ENCODE data around the gene GPR157. TPM values are rescaled to one million over a fixed set of nuclear protein-coding genes. Genes with fewer than 3 reads are reported as not detected.

The GPR157 gene
- total RNA-seq, 1 donor from 2014 or later: 0.76 TPM

DNA sequence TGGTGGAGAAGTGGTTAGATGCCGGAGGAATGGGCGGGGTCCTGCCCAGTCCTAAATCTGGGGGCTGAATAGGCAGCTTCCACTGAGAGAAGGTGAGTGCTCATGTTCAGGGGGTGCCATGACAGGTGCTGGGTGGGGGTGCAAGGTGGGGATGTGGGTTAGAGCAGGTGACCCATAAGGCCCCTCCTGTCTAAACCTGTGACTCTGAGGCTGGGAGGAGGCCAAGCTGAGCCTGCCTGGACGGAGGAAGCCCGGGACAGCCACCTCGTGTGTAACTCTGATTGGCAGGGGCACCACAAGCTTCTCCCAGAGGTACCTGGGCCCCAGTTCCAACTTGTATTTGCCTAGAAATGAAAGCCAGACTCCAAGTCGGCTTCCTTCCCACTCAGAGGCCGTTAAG is 10.7 kb downstream of the GPR157 start:
- no peak overlapping the region for H3K27ac Mint-ChIP-seq (ENCODE audit: unreplicated experiment)
- TF ChIP-seq, protein P1, sequence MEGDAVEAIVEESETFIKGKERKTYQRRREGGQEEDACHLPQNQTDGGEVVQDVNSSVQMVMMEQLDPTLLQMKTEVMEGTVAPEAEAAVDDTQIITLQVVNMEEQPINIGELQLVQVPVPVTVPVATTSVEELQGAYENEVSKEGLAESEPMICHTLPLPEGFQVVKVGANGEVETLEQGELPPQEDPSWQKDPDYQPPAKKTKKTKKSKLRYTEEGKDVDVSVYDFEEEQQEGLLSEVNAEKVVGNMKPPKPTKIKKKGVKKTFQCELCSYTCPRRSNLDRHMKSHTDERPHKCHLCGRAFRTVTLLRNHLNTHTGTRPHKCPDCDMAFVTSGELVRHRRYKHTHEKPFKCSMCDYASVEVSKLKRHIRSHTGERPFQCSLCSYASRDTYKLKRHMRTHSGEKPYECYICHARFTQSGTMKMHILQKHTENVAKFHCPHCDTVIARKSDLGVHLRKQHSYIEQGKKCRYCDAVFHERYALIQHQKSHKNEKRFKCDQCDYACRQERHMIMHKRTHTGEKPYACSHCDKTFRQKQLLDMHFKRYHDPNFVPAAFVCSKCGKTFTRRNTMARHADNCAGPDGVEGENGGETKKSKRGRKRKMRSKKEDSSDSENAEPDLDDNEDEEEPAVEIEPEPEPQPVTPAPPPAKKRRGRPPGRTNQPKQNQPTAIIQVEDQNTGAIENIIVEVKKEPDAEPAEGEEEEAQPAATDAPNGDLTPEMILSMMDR (IDR thresholded peaks at IDR 0.05; ENCODE audit: partially characterized antibody, unreplicated experiment): no peak

DNA sequence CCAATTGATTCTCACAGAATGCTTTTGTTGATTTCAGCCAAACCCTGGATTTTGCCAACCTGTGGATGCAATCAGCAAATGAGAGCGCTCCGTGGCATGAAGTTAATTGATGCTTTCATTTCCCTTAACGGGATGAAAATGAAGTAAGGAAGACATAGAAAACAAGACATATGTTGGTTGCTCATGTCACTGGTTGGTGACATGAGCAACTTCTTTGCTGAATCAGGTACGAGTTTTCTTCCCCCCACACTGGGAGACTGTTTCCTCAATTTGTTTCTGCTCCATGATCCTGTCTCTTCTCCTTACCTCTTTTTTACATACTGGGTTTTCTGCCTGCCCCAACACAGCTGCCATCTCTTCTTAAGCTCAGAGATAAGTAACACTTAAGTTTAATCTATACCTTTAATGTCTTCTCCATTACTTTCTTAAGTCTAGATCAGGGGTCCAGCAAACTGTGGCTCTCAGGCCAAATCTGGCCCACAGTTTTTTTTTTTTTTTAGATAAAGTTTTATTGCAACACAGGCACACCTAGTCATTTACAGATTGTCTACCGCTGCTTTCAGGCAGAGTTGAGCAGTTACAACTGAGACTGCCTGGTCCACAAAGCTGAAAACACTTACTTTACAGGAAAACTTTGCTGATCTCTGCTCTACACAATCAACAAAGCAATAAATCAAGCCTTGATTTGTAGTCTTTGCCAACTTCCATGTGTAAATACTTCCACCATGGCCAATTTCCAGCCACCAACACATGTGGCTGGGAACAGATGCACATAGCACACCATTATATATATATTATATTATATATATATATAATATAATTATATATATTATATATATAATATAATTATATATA is 13.3 kb downstream of the GPR157 start:
- Mint-ChIP-seq H3K36me3 (ENCODE audit: unreplicated experiment) (peaks cover 4% of the 10 kb centered on the region), H3K4me1 (ENCODE audit: low read depth, unreplicated experiment) (no peaks in the 10 kb centered on the region), H3K4me3 (ENCODE audit: unreplicated experiment) (no peak overlapping the region), H3K27ac (ENCODE audit: unreplicated experiment) (no peak overlapping the region), H3K9me3 (ENCODE audit: unreplicated experiment) (no peaks in the 10 kb centered on the region), H3K27me3 (ENCODE audit: unreplicated experiment) (peaks cover 6% of the 10 kb centered on the region)
- TF ChIP-seq, protein P1 (IDR thresholded peaks at IDR 0.05; ENCODE audit: partially characterized antibody, unreplicated experiment): no peak
- no peak for DNase-seq

More for the DNA sequence above, 10.7 kb downstream of the GPR157 start:
- no peak for DNase-seq
- Mint-ChIP-seq H3K4me1 (ENCODE audit: low read depth, unreplicated experiment) (no peaks in the 10 kb centered on the region), H3K27me3 (ENCODE audit: unreplicated experiment) (peaks cover 2% of the 10 kb centered on the region), H3K4me3 (ENCODE audit: unreplicated experiment) (no peak overlapping the region), H3K36me3 (ENCODE audit: unreplicated experiment) (peaks cover 4% of the 10 kb centered on the region), H3K9me3 (ENCODE audit: unreplicated experiment) (no peaks in the 10 kb centered on the region)

DNA sequence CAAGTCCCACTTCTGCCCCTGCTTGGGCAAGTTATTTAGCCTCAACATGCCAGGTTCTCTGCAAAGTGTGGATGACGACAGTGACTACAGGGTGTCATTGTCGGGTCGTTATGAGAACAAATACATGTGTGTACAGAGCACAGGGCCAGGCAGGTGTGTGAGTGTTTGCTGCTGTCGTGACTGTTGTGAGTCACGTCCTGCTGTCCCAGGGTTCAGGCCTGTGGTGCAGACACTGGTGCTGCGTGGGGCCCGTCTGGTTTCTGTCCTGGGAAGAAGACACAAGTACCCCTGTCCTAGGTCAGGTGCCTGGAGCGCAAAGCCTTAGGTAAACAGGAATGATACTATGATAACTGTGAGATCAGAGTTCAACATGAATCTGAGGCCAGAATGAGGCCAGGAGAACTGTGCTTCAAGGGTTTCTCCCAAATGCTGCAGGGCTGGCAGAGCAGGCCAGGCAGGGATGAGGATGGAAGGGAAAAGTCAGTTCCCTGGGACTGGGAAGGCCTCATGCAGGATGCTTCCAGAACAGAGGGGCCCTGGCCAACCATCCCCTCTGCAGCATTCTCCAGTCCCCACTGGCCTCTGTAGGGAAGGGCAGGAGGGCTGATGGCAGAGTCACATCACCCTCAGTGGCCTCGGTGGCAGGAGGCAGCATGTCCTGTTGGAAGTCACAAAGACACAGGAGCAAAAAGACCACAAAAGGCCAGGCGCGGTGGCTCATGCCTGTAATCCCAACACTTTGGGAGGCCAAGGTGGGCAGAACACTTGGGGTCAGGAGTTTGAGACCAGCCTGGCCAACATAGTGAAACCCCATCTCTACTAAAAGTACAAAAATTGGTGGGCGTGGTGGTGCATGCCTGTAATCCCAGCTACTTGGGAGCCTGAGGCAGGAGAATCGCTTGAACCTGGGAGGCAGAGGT is 15.7 kb downstream of the GPR157 start:
- Mint-ChIP-seq H3K27ac (ENCODE audit: unreplicated experiment) (no peak overlapping the region), H3K9me3 (ENCODE audit: unreplicated experiment) (no peaks in the 10 kb centered on the region), H3K36me3 (ENCODE audit: unreplicated experiment) (no peaks in the 10 kb centered on the region), H3K4me1 (ENCODE audit: low read depth, unreplicated experiment) (no peaks in the 10 kb centered on the region), H3K4me3 (ENCODE audit: unreplicated experiment) (no peak overlapping the region), H3K27me3 (ENCODE audit: unreplicated experiment) (peaks cover 4% of the 10 kb centered on the region)
- TF ChIP-seq, protein P1 (IDR thresholded peaks at IDR 0.05; ENCODE audit: partially characterized antibody, unreplicated experiment): no peak
- no peak for DNase-seq

DNA sequence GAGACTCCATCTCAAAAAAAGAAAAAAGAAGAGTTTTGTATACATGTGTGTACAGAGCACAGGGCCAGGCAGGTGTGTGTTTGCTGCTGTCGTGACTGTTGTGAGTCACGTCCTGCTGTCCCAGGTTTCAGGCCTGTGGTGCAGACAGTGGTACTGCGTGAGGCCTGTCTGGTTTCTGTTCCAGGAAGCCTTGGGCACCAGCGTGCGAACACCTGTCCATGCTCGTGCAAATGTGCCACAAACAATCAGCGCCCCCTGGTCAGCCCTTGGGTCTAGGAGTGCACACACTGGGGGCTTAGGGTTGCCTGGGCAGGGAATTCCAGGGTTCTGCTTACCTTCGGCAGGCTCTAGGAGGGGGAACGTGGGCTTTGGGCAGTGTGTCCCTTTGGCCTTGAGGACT is 16.9 kb downstream of the GPR157 start:
- H3K27me3 Mint-ChIP-seq (ENCODE audit: unreplicated experiment): peaks cover 4% of the 10 kb centered on the region
- H3K4me3 Mint-ChIP-seq (ENCODE audit: unreplicated experiment): no peak overlapping the region
- no peaks in the 10 kb centered on the region for H3K36me3 Mint-ChIP-seq (ENCODE audit: unreplicated experiment)
- TF ChIP-seq, protein P1 (IDR thresholded peaks at IDR 0.05; ENCODE audit: partially characterized antibody, unreplicated experiment): no peak
- no peak for DNase-seq
- no peaks in the 10 kb centered on the region for H3K4me1 Mint-ChIP-seq (ENCODE audit: low read depth, unreplicated experiment)
- no peak overlapping the region for H3K27ac Mint-ChIP-seq (ENCODE audit: unreplicated experiment)
- H3K9me3 Mint-ChIP-seq (ENCODE audit: unreplicated experiment): no peaks in the 10 kb centered on the region
